Testis (tissue), 3 donors: ENCODE measurements around the gene PDE6B. TPM values are rescaled to one million over a fixed set of nuclear protein-coding genes. Genes with fewer than 3 reads are reported as not detected.

Experiments
- DNase-seq: peaks from one replicate; pipeline ENCODE4 v3.0.0-alpha.2; 2019
- H3K27ac ChIP-seq, 2 donors: fragments of 200-600 bp; sonication (generic); one replicate each; pipeline ENCODE4 v1.5.1; 2019
- H3K27me3 ChIP-seq: fragments of 200-600 bp; sonication (generic); one replicate; pipeline ENCODE4 v1.5.1; 2019
- H3K36me3 ChIP-seq: fragments of 200-600 bp; sonication (generic); one replicate; pipeline ENCODE4 v1.5.1; 2017; ENCODE audit warnings: low read depth; ENCODE audit errors: missing control alignments
- H3K4me1 ChIP-seq: fragments of 200-600 bp; sonication (generic); one replicate; pipeline ENCODE4 v1.5.1; 2019
- H3K4me3 ChIP-seq, 2 donors: fragments of 200-600 bp; sonication (generic); one replicate each; pipeline ENCODE4 v1.5.1; 2017 to 2019
- H3K9me3 ChIP-seq: fragments of 200-600 bp; sonication (generic); one replicate; pipeline ENCODE4 v1.5.1; 2017
- POLR2A ChIP-seq: fragments of 450-650 bp; IDR thresholded peaks from one replicate; pipeline ENCODE4 v1.6.1; 2017; ENCODE audit warnings: antibody characterized with exemption, mild to moderate bottlenecking, moderate library complexity
- WGBS, 2 donors: methylation state at CpG; one replicate each; pipeline ENCODE4 v1.1.5; 2018; 5-methylcytosine and 5-hydroxymethylcytosine counted together
- intact Hi-C: fragments of 100-400 bp; cut with DNase I; formaldehyde crosslinking; loops from one replicate; pipeline ENCODE4 v1.15.1; 2023; ENCODE audit warnings: low total_unique reads
- polyA plus RNA-seq: library from polyadenylated mRNA; stranded (reverse); fragments of 350-450 nt; fragmentation: Illumina TruSeq; extraction: RNeasy Lipid Tissue Mini Kit (QIAGEN cat#74804); gene quantifications from one replicate; pipeline ENCODE4 v1.2.3, GENCODE V29; 2014; ENCODE audit warnings: low read depth, low replicate concordance; ENCODE audit not compliant: insufficient read depth
- total RNA-seq, 2 donors: library from RNA; depleted of rRNA; stranded (reverse); fragments of >200 nt; gene quantifications; one replicate each; pipeline ENCODE4 v1.2.3, GENCODE V29; 2016
- TF ChIP-seq, protein P1 (sequence below), 3 experiments: fragments of 450-650 bp in 2 of 3; fragments of 200-600 bp in 1 of 3; sonication (generic) in 1 of 3; IDR thresholded peaks; one replicate each; pipeline ENCODE4 v1.5.1; 2016 to 2019; ENCODE audit warnings: antibody characterized with exemption in 3 of 3, mild to moderate bottlenecking in 2 of 3, moderate library complexity in 1 of 3

The PDE6B gene
- total and polyA plus RNA-seq, 3 donors from 2014 or later = 5.9 to 11.4 (median 5.9) TPM

DNA sequence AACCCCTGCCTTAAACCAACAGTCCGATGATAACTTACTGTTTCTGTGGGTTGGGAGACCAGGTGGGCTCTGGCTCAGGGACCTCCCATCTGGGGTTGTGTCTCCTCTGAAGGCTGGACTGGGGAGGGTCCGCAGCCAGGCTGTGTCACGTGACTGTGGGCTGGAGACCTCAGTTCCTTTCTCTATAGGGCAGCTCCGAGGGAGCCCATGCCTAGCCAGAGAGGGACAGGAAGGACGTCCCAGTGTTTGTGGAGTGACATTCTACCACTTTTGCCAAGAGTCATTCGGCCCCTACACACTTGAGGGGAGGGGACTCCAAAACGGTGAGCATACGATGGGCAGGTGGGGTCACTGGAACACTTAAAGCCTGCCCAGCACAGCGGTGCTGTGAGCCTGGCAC, 84.7 kb downstream of the PDE6B start:
- Histone ChIP-seq H3K9me3 (no peaks in the 10 kb centered on the region), H3K27me3 (no peaks in the 10 kb centered on the region), H3K27ac (no peak overlapping the region), H3K36me3 (no peaks in the 10 kb centered on the region), H3K4me1 (peaks cover 20% of the 10 kb centered on the region), H3K4me3 (no peak overlapping the region)
- no peak for DNase-seq
- intact Hi-C loops = no loop called here
- TF ChIP-seq, protein P1, sequence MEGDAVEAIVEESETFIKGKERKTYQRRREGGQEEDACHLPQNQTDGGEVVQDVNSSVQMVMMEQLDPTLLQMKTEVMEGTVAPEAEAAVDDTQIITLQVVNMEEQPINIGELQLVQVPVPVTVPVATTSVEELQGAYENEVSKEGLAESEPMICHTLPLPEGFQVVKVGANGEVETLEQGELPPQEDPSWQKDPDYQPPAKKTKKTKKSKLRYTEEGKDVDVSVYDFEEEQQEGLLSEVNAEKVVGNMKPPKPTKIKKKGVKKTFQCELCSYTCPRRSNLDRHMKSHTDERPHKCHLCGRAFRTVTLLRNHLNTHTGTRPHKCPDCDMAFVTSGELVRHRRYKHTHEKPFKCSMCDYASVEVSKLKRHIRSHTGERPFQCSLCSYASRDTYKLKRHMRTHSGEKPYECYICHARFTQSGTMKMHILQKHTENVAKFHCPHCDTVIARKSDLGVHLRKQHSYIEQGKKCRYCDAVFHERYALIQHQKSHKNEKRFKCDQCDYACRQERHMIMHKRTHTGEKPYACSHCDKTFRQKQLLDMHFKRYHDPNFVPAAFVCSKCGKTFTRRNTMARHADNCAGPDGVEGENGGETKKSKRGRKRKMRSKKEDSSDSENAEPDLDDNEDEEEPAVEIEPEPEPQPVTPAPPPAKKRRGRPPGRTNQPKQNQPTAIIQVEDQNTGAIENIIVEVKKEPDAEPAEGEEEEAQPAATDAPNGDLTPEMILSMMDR (IDR thresholded peaks at IDR 0.05) = no peak
- no peak for TF ChIP-seq POLR2A
- 83 to 90% methylated on average over 9 of the region's 9 CpGs for WGBS, 2 donors

DNA sequence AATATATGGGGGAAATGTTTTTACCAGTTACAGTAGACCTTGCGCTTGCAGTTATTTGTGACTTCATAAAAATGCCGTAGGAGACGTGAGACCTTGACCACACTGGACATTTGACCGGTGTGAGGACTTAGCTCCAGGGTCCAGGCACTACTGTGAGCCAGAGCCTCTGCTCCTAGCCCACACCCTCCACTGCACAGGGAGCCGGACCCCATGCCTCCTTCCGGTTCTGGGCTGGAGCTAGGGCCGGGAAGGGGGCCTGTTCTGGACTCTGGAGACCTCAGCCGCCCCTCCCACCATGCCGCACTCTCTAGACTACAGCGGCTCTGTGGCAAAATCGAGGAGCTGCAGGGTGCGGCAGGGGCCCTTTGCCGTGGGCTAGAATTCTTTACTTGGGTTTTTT, 85.5 kb downstream of the PDE6B start:
- intact Hi-C loops = no loop called here
- 78 to 87% methylated on average over 12 to 13 of the region's 13 CpGs for WGBS, 2 donors
- Histone ChIP-seq H3K4me3 (no peak overlapping the region), H3K27ac (no peak overlapping the region), H3K36me3 (no peaks in the 10 kb centered on the region), H3K4me1 (peaks cover 20% of the 10 kb centered on the region), H3K9me3 (no peaks in the 10 kb centered on the region), H3K27me3 (no peaks in the 10 kb centered on the region)
- TF ChIP-seq, protein P1 (IDR thresholded peaks at IDR 0.05) = no peak
- no peak for TF ChIP-seq POLR2A
- no peak for DNase-seq

DNA sequence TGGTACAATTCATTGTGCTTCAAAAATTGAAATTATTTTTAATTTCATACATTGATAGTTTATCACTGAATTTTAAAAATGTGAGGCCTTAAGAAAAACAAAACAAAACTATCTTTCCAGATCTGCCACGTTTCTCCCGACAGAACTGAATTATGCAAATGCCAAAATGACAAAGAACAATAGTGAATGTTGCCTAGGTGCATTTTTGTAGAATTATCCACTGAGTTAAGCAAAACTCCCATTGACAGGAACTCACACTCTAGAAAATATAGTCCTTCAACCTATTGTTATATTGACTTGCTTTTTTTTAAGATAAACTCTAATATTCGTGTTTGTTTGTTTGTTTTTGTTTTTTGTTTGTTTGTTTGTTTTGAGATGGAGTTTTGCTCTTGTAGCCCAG, 86.7 kb downstream of the PDE6B start:
- intact Hi-C loops = no loop called here
- Histone ChIP-seq H3K4me1 (peaks cover 15% of the 10 kb centered on the region), H3K36me3 (no peaks in the 10 kb centered on the region), H3K27me3 (no peaks in the 10 kb centered on the region), H3K27ac (no peak overlapping the region), H3K9me3 (no peaks in the 10 kb centered on the region), H3K4me3 (no peak overlapping the region)
- no peak for DNase-seq
- 62 to 69% methylated on average over 3 of the region's 3 CpGs for WGBS, 2 donors
- TF ChIP-seq POLR2A = no peak
- TF ChIP-seq, protein P1 (IDR thresholded peaks at IDR 0.05) = no peak

DNA sequence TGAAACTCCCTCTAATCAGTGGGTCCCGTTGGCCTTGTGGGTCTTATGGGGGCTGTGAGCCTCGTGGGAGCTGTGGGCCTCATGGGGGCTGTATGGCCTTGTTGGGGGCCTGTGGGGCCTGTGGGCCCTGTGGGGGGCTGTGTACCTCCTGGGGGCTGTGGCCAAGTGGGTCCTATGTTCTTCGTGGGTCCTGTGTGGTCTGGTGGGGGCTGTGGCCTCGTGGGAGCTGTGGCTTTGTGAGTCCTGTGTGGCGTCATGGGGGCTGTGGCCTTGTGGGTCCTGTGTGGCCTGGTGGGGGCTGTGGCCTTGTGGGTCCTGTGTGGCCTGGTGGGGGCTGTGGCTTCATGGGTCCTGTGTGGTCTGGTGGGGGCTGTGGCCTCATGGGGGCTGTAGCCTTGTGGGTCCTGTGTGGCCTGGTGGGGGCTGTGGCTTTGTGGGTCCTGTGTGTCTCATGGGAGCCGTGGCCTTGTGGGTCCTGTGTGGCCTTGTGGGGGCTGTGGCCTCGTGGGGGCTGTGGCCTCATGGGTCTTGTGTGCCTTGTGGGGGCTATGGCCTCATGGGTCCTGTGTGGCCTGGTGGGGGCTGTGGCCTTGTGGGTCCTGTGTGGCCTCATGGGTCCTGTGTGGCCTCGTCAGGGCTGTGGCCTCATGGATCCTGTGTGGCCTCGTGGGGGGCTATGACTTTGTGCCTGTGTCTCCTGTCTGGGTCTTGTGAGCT, 87.7 kb downstream of the PDE6B start:
- no peak for TF ChIP-seq POLR2A
- TF ChIP-seq, protein P1 (IDR thresholded peaks at IDR 0.05) = no peak

DNA sequence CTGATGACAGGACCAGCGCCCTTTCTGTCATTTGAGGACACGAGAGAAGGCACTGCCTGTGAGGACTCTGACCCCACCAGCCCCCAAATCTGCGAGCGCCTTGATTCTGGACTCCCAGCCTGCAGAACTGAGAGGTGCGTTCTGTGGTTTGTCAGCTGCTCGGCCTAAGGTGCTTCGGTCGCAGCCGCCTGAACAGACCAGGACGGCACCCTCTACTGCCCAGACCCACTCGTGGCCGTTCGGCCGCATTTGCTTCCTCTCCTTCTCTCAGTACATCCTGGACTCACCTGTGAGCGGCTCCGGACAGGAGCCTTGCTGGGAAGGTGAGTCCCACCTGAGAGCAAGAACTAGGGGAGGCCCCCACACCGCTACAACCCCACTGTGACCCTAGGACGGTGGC, 88.7 kb downstream of the PDE6B start:
- H3K36me3 ChIP-seq = no peaks in the 10 kb centered on the region
- TF ChIP-seq, protein P1 (IDR thresholded peaks at IDR 0.05) = no peak
- TF ChIP-seq POLR2A = no peak
- DNase-seq = no peak
- H3K27me3 ChIP-seq = no peaks in the 10 kb centered on the region
- 93 to 95% methylated on average over 10 to 18 of the region's 18 CpGs for WGBS, 2 donors
- no peaks in the 10 kb centered on the region for H3K9me3 ChIP-seq
- H3K4me1 ChIP-seq = peaks cover 8% of the 10 kb centered on the region
- intact Hi-C loops = no loop called here
- H3K4me3 ChIP-seq = no peak overlapping the region
- no peak overlapping the region for H3K27ac ChIP-seq

More for the DNA sequence above, 87.7 kb downstream of the PDE6B start:
- Histone ChIP-seq H3K27me3 (no peaks in the 10 kb centered on the region), H3K4me3 (no peak overlapping the region), H3K4me1 (peaks cover 13% of the 10 kb centered on the region), H3K27ac (no peak overlapping the region), H3K36me3 (no peaks in the 10 kb centered on the region), H3K9me3 (no peaks in the 10 kb centered on the region)
- DNase-seq = no peak
- intact Hi-C loops = no loop called here
- 75 to 79% methylated on average over 4 to 9 of the region's 9 CpGs for WGBS, 2 donors
